HepG2 (cell line): Measurements from ENCODE around the gene MYO1E. TPM values are rescaled to one million over a fixed set of nuclear protein-coding genes. Genes with fewer than 3 reads are reported as not detected.
A peak's percentile ranks its signal among the peaks of the same experiment; 100 is the strongest.

Experiments
- ATRX ChIP-seq: sonication (generic); formaldehyde crosslinking; IDR thresholded peaks from 2 replicates; pipeline ENCODE4 v1.4.0; 2020; ENCODE audit warnings: missing genetic modification reagents, borderline replicate concordance
- CERS6 ChIP-seq: sonication (generic); formaldehyde crosslinking; IDR thresholded peaks from 2 replicates; pipeline ENCODE4 v1.5.0; 2020; ENCODE audit warnings: missing genetic modification reagents
- DDIT3 ChIP-seq: sonication (generic); formaldehyde crosslinking; IDR thresholded peaks from 2 replicates; pipeline ENCODE4 v1.4.0; 2020; ENCODE audit warnings: mild to moderate bottlenecking, missing genetic modification reagents
- HNRNPL ChIP-seq: fragments of 200-400 bp; formaldehyde crosslinking; IDR thresholded peaks from 2 replicates; pipeline ENCODE4 v1.6.1; 2017; ENCODE audit warnings: mild to moderate bottlenecking, low read depth, low read length
- JDP2 ChIP-seq: sonication (generic); formaldehyde crosslinking; IDR thresholded peaks from 2 replicates; pipeline ENCODE4 v1.8.1; 2022; ENCODE audit warnings: missing genetic modification reagents, borderline replicate concordance
- KDM5B ChIP-seq: sonication (generic); formaldehyde crosslinking; IDR thresholded peaks from 2 replicates; pipeline ENCODE4 v1.4.0; 2020; ENCODE audit warnings: missing genetic modification reagents, mild to moderate bottlenecking, borderline replicate concordance
- MAX ChIP-seq: IDR thresholded peaks from 2 replicates; pipeline ENCODE4 v1.6.1; 2012; ENCODE audit warnings: inconsistent platforms
- MIXL1 ChIP-seq: IDR thresholded peaks from 2 replicates; pipeline ENCODE4 v1.6.1; 2016
- POLR2G ChIP-seq: fragments of 200-400 bp; formaldehyde crosslinking; IDR thresholded peaks from 2 replicates; pipeline ENCODE4 v1.6.1; 2018; ENCODE audit warnings: mild to moderate bottlenecking, low read depth, low read length, moderate library complexity
- SMARCC2 ChIP-seq: fragments of 450-650 bp; IDR thresholded peaks from 2 replicates; pipeline ENCODE4 v1.6.1; 2017; ENCODE audit warnings: antibody characterized with exemption, mild to moderate bottlenecking
- SP1 ChIP-seq, 2 experiments: fragments of 450-650 bp in 1 of 2; sonication (generic) in 1 of 2; formaldehyde crosslinking in 1 of 2; IDR thresholded peaks; 2 replicates each; pipeline versions ENCODE4 v1.4.0 to v1.6.1; 2016 to 2020; ENCODE audit warnings: missing genetic modification reagents in 1 of 2
- SP5 ChIP-seq: IDR thresholded peaks from 2 replicates; pipeline ENCODE4 v1.6.1; 2016; ENCODE audit warnings: low read depth, borderline replicate concordance
- TCF7L2 ChIP-seq: IDR thresholded peaks from 2 replicates; pipeline ENCODE4 v1.6.1; 2011; ENCODE audit warnings: mild to moderate bottlenecking, low read depth, low read length, moderate library complexity
- TIGD3 ChIP-seq: sonication (generic); formaldehyde crosslinking; IDR thresholded peaks from 2 replicates; pipeline ENCODE4 v1.5.1; 2020; ENCODE audit warnings: mild to moderate bottlenecking, missing genetic modification reagents, borderline replicate concordance
- XBP1 ChIP-seq: sonication (generic); formaldehyde crosslinking; IDR thresholded peaks from 2 replicates; pipeline ENCODE4 v1.5.0; 2020; ENCODE audit warnings: missing genetic modification reagents
- ZBED4 ChIP-seq: sonication (generic); formaldehyde crosslinking; IDR thresholded peaks from 2 replicates; pipeline ENCODE4 v1.4.0; 2020; ENCODE audit warnings: missing genetic modification reagents, borderline replicate concordance
- ZBTB2 ChIP-seq: sonication (generic); formaldehyde crosslinking; IDR thresholded peaks from 2 replicates; pipeline ENCODE4 v1.8.0; 2022; ENCODE audit warnings: low read depth, missing genetic modification reagents
- ZBTB38 ChIP-seq: sonication (generic); formaldehyde crosslinking; IDR thresholded peaks from 2 replicates; pipeline ENCODE4 v1.5.1; 2020; ENCODE audit warnings: mild to moderate bottlenecking, missing genetic modification reagents
- ZFP36 ChIP-seq: fragments of 150-350 bp; IDR thresholded peaks from 2 replicates; pipeline ENCODE4 v1.6.1; 2018; ENCODE audit warnings: borderline replicate concordance, low read length, low read depth; ENCODE audit not compliant: partially characterized antibody
- ZNF496 ChIP-seq: sonication (generic); formaldehyde crosslinking; IDR thresholded peaks from 2 replicates; pipeline ENCODE4 v1.8.1; 2023; ENCODE audit warnings: mild to moderate bottlenecking, moderate library complexity, missing genetic modification reagents; ENCODE audit not compliant: insufficient replicate concordance
- ZNF576 ChIP-seq: sonication (generic); formaldehyde crosslinking; IDR thresholded peaks from 2 replicates; pipeline ENCODE4 v1.4.0; 2020; ENCODE audit warnings: mild to moderate bottlenecking, missing genetic modification reagents
- ZNF737 ChIP-seq: sonication (generic); formaldehyde crosslinking; IDR thresholded peaks from 2 replicates; pipeline ENCODE4 v1.5.0; 2020; ENCODE audit warnings: missing genetic modification reagents, mild to moderate bottlenecking, borderline replicate concordance
- ZNF766 ChIP-seq: sonication (generic); formaldehyde crosslinking; IDR thresholded peaks from 2 replicates; pipeline ENCODE4 v1.5.0; 2020; ENCODE audit warnings: missing genetic modification reagents, borderline replicate concordance
- polyA plus RNA-seq, 8 experiments: library from polyadenylated mRNA; depleted of rRNA in 3 of 8; stranded (reverse) in 7 of 8; unstranded in 1 of 8; fragments of >200 nt; fragmentation: Illumina TruSeq in 4 of 8; extraction: Trizol in 4 of 8; gene quantifications; 2 replicates each; pipeline versions ENCODE4 v1.2.1 to v1.2.3, GENCODE V29; 2011 to 2016; ENCODE audit warnings: low read depth in 4 of 8, missing spikeins in 1 of 8, mixed read lengths in 1 of 8; ENCODE audit not compliant: insufficient read depth in 1 of 8
- total RNA-seq, 5 experiments: library from RNA; depleted of rRNA; stranded (reverse); fragments of >200 nt; fragmentation: Illumina TruSeq; extraction: Trizol; gene quantifications; 2 replicates each; pipeline ENCODE4 v1.2.3, GENCODE V29; 2016; ENCODE audit warnings: low read depth in 1 of 5

MYO1E gene
- total and polyA plus RNA-seq, 2 of the 13 experiments (the other 11 are each of a cell fraction or from before 2014, with no cell fraction given): 15.7 to 25.1 TPM

- TF ChIP-seq KDM5B (CRISPR knock-in tag) (no peak), MAX (no peak), MIXL1 (peak; percentile 46; the same call in 1 of the 2 replicates), ZBED4 (no peak), XBP1 (no peak), SP1 (IDR thresholded peaks at IDR 0.05) (no peak), SP1 (CRISPR knock-in tag; IDR thresholded peaks at IDR 0.05) (no peak), ZFP36 (no peak), TCF7L2 (no peak), ZNF496 (CRISPR knock-in tag) (no peak), DDIT3 (CRISPR knock-in tag) (no peak), ZBTB38 (CRISPR knock-in tag) (no peak), ATRX (CRISPR knock-in tag) (no peak), ZNF576 (CRISPR knock-in tag) (no peak), ZNF737 (CRISPR knock-in tag) (no peak), POLR2G (no peak), SP5 (CRISPR knock-in tag) (0 out of 2 replicates have a peak, but pooled peaks have one; percentile 45), SMARCC2 (no peak), HNRNPL (no peak), CERS6 (CRISPR knock-in tag) (no peak), ZBTB2 (CRISPR knock-in tag) (no peak), JDP2 (no peak; the same call in 1 of the 2 replicates), ZNF766 (no peak), TIGD3 (CRISPR knock-in tag) (no peak)
Observed at GRCh38 chr15:59339252-59339672, 33.4 kb downstream of the MYO1E start (continued).
